Stimulated activated CD4-positive, alpha-beta T cell treated with anti-CD3 and anti-CD28 coated beads, TNF-alpha, amount 100 ng/mL, for 48 hours (primary cell): ENCODE results near the gene COP1.

Experiments used
- DNase-seq, 3 donors: peaks; one replicate each; pipeline ENCODE4 v3.0.0-alpha.2; 2020; ENCODE audit warnings: low read depth in 3 of 3

Gene COP1

DNA sequence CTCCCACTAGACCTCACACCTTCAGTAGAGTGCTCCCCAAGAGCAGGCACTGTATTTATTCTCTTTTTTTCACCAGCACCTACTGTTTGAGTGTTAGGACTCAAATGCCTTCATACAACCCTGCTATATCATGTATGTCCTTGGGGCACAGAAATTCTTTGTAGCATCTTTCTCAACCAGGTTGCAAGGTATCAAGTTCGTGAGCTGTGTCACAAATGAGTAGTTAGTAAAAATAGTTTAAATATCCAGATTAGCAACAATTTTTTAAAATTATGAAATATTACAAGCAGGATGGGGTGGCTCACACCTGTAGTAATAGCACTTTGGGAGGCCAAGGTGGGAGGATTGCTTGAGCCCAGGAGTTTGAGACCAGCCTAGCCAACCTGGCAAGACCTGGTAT, 311.1 kb downstream of the COP1 start:
- DNase-seq, result no peak
